ENCODE results near the gene CSMD2.

GRCh38 chr1:33955096-33955495 is 209.9 kb downstream of the CSMD2 start:
- TF ChIP-seq, protein P1, sequence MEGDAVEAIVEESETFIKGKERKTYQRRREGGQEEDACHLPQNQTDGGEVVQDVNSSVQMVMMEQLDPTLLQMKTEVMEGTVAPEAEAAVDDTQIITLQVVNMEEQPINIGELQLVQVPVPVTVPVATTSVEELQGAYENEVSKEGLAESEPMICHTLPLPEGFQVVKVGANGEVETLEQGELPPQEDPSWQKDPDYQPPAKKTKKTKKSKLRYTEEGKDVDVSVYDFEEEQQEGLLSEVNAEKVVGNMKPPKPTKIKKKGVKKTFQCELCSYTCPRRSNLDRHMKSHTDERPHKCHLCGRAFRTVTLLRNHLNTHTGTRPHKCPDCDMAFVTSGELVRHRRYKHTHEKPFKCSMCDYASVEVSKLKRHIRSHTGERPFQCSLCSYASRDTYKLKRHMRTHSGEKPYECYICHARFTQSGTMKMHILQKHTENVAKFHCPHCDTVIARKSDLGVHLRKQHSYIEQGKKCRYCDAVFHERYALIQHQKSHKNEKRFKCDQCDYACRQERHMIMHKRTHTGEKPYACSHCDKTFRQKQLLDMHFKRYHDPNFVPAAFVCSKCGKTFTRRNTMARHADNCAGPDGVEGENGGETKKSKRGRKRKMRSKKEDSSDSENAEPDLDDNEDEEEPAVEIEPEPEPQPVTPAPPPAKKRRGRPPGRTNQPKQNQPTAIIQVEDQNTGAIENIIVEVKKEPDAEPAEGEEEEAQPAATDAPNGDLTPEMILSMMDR (IDR thresholded peaks at IDR 0.05): no peak
- no peak for TF ChIP-seq ZBTB21 (CRISPR knock-in tag; IDR thresholded peaks at IDR 0.05; ENCODE audit: borderline replicate concordance)
- no peak for TF ChIP-seq CREB1 (CRISPR knock-in tag; IDR thresholded peaks at IDR 0.05)
- TF ChIP-seq MXD4 (CRISPR knock-in tag; IDR thresholded peaks at IDR 0.05; ENCODE audit: borderline replicate concordance): no peak
- TF ChIP-seq ZBTB43 (CRISPR knock-in tag; IDR thresholded peaks at IDR 0.05): no peak
- TF ChIP-seq, protein P2, sequence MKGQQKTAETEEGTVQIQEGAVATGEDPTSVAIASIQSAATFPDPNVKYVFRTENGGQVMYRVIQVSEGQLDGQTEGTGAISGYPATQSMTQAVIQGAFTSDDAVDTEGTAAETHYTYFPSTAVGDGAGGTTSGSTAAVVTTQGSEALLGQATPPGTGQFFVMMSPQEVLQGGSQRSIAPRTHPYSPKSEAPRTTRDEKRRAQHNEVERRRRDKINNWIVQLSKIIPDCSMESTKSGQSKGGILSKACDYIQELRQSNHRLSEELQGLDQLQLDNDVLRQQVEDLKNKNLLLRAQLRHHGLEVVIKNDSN (CRISPR knock-in tag; IDR thresholded peaks at IDR 0.05): no peak
- no peak for TF ChIP-seq NFYB (CRISPR knock-in tag; conservative IDR thresholded peaks at IDR 0.05; ENCODE audit: low read depth)
- TF ChIP-seq, protein P3, sequence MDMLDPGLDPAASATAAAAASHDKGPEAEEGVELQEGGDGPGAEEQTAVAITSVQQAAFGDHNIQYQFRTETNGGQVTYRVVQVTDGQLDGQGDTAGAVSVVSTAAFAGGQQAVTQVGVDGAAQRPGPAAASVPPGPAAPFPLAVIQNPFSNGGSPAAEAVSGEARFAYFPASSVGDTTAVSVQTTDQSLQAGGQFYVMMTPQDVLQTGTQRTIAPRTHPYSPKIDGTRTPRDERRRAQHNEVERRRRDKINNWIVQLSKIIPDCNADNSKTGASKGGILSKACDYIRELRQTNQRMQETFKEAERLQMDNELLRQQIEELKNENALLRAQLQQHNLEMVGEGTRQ (CRISPR knock-in tag; IDR thresholded peaks at IDR 0.05): no peak
- TF ChIP-seq, protein P4, sequence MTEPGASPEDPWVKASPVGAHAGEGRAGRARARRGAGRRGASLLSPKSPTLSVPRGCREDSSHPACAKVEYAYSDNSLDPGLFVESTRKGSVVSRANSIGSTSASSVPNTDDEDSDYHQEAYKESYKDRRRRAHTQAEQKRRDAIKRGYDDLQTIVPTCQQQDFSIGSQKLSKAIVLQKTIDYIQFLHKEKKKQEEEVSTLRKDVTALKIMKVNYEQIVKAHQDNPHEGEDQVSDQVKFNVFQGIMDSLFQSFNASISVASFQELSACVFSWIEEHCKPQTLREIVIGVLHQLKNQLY (CRISPR knock-in tag; IDR thresholded peaks at IDR 0.05): no peak
- TF ChIP-seq CREM (CRISPR knock-in tag; IDR thresholded peaks at IDR 0.05): no peak
- TF ChIP-seq ZNF121 (CRISPR knock-in tag; IDR thresholded peaks at IDR 0.05): no peak
- TF ChIP-seq, protein P5, sequence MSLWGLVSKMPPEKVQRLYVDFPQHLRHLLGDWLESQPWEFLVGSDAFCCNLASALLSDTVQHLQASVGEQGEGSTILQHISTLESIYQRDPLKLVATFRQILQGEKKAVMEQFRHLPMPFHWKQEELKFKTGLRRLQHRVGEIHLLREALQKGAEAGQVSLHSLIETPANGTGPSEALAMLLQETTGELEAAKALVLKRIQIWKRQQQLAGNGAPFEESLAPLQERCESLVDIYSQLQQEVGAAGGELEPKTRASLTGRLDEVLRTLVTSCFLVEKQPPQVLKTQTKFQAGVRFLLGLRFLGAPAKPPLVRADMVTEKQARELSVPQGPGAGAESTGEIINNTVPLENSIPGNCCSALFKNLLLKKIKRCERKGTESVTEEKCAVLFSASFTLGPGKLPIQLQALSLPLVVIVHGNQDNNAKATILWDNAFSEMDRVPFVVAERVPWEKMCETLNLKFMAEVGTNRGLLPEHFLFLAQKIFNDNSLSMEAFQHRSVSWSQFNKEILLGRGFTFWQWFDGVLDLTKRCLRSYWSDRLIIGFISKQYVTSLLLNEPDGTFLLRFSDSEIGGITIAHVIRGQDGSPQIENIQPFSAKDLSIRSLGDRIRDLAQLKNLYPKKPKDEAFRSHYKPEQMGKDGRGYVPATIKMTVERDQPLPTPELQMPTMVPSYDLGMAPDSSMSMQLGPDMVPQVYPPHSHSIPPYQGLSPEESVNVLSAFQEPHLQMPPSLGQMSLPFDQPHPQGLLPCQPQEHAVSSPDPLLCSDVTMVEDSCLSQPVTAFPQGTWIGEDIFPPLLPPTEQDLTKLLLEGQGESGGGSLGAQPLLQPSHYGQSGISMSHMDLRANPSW (CRISPR knock-in tag; conservative IDR thresholded peaks at IDR 0.05; ENCODE audit: low read depth): no peak
- TF ChIP-seq PRDM15 (CRISPR knock-in tag; IDR thresholded peaks at IDR 0.05): no peak
- TF ChIP-seq RORB (CRISPR knock-in tag; IDR thresholded peaks at IDR 0.05): no peak

Measured in WTC11 (cell line).